H1 (cell line): ENCODE data around the gene HSDL2. TPM values are rescaled to one million over a fixed set of nuclear protein-coding genes. Genes with fewer than 3 reads are reported as not detected.

Experiments used
- CTCF ChIA-PET: fragments of 300-600 bp; sonication (Branson Sonifier 250); formaldehyde crosslinking; loops from one replicate; lab custom pipeline; 2021; ENCODE audit not compliant: partially characterized antibody; lab: Charles Lee
- POLR2A ChIA-PET: fragments of 300-600 bp; sonication (Branson Sonifier 250); formaldehyde crosslinking; loops from one replicate; lab custom pipeline; 2021; ENCODE audit warnings: inconsistent platforms; ENCODE audit not compliant: partially characterized antibody; lab: Charles Lee
- DNase-seq, 2 experiments: peaks; one replicate each; pipeline versions ENCODE4 v3.0.0 to v3.0.0-alpha.2; 2010 to 2022; ENCODE audit warnings: low spot score in 2 of 2, low read depth in 1 of 2, mixed read lengths in 1 of 2
- FAIRE-seq: peaks from 2 replicates; lab custom pipeline; 2011; peaks lifted over from hg19 to GRCh38; lab: Jason Lieb, UNC
- H2AFZ ChIP-seq: 2 replicates; pipeline ENCODE4 v1.8.1; 2012; ENCODE audit warnings: low read length, inconsistent platforms
- H2AK5ac ChIP-seq: 2 replicates; pipeline ENCODE4 v1.6.1; 2013; ENCODE audit warnings: low read depth, low read length
- H2BK120ac ChIP-seq: replicated peaks from 2 replicates; pipeline ENCODE3; 2013; ENCODE audit warnings: low read depth, low read length, inconsistent platforms
- H2BK12ac ChIP-seq: 2 replicates; pipeline ENCODE4 v1.6.1; 2013; ENCODE audit warnings: low read depth, low read length
- H2BK15ac ChIP-seq: 2 replicates; pipeline ENCODE4 v1.6.1; 2013; ENCODE audit warnings: low read length
- H2BK20ac ChIP-seq: 2 replicates; pipeline ENCODE4 v1.6.1; 2013; ENCODE audit warnings: low read length
- H2BK5ac ChIP-seq: 2 replicates; pipeline ENCODE4 v1.6.1; 2013; ENCODE audit warnings: low read depth, low read length
- H3K14ac ChIP-seq: 2 replicates; pipeline ENCODE4 v1.6.1; 2013; ENCODE audit warnings: inconsistent platforms; ENCODE audit not compliant: insufficient read length
- H3K18ac ChIP-seq: 2 replicates; pipeline ENCODE4 v1.6.1; 2013; ENCODE audit warnings: low read length; ENCODE audit errors: extremely low read depth
- H3K23ac ChIP-seq: 2 replicates; pipeline ENCODE4 v1.6.1; 2013; ENCODE audit warnings: inconsistent platforms; ENCODE audit not compliant: insufficient read length
- H3K23me2 ChIP-seq: 2 replicates; pipeline ENCODE4 v1.6.1; 2013; ENCODE audit warnings: low read depth, low read length
- H3K27ac ChIP-seq: 2 replicates; pipeline ENCODE4 v1.6.1; 2011; ENCODE audit warnings: low read depth, low read length, inconsistent platforms
- H3K27me3 ChIP-seq, 4 experiments: replicated peaks in 1 of 4; 1 replicate in 1 of 4; 2 replicates in 3 of 4; pipeline versions ENCODE4 v1.6.1 to v1.8.1; 2011 to 2013; ENCODE audit warnings: low read length in 3 of 4, mild to moderate bottlenecking in 3 of 4, inconsistent platforms in 2 of 4, mixed read lengths in 2 of 4, moderate library complexity in 1 of 4; ENCODE audit not compliant: control insufficient read depth in 3 of 4, insufficient read depth in 3 of 4; ENCODE audit errors: extremely low read depth in 1 of 4
- H3K36me3 ChIP-seq, 4 experiments: 2 replicates each; pipeline versions ENCODE4 v1.6.1 to v1.8.1; 2011 to 2013; ENCODE audit warnings: mild to moderate bottlenecking in 4 of 4, low read length in 3 of 4, moderate library complexity in 2 of 4, control low read depth in 1 of 4, inconsistent platforms in 1 of 4; ENCODE audit not compliant: insufficient read depth in 4 of 4, control insufficient read depth in 2 of 4
- H3K4ac ChIP-seq: replicated peaks from 2 replicates; pipeline ENCODE3; 2013; ENCODE audit warnings: low read length, low read depth, mixed read lengths, inconsistent platforms; ENCODE audit not compliant: insufficient read length
- H3K4me1 ChIP-seq, 4 experiments: replicated peaks in 1 of 4; 1 replicate in 1 of 4; 2 replicates in 3 of 4; pipeline versions ENCODE4 v1.6.1 to v1.8.1; 2011 to 2013; ENCODE audit warnings: low read length in 3 of 4, inconsistent platforms in 2 of 4, mixed read lengths in 1 of 4; ENCODE audit not compliant: insufficient read depth in 4 of 4, control insufficient read depth in 3 of 4
- H3K4me2 ChIP-seq, 2 experiments: 2 replicates each; pipeline versions ENCODE4 v1.6.1 to v1.8.1; 2011 to 2013; ENCODE audit warnings: low read depth in 2 of 2, low read length in 2 of 2, control low read depth in 1 of 2, inconsistent platforms in 1 of 2, mild to moderate bottlenecking in 1 of 2; ENCODE audit not compliant: insufficient read depth in 1 of 2
- H3K4me3 ChIP-seq, 4 experiments: fragments of 200-600, 300-600 bp in 1 of 4; sonication (generic), shearing (Covaris generic), sonication (Bioruptor Twin) in 1 of 4; 2 replicates each; pipeline versions ENCODE4 v1.5.1 to v1.8.1; 2011 to 2016; ENCODE audit warnings: low read length in 4 of 4, low read depth in 3 of 4, control low read depth in 2 of 4, inconsistent platforms in 2 of 4, mild to moderate bottlenecking in 2 of 4, mixed read lengths in 1 of 4, moderate library complexity in 1 of 4; ENCODE audit not compliant: insufficient read depth in 2 of 4; ENCODE audit errors: extremely low read depth in 1 of 4
- H3K56ac ChIP-seq: replicated peaks from 2 replicates; pipeline ENCODE3; 2013; ENCODE audit warnings: low read depth, mild to moderate bottlenecking, mixed read lengths, low read length, inconsistent platforms; ENCODE audit not compliant: insufficient read length
- H3K79me1 ChIP-seq: 2 replicates; pipeline ENCODE4 v1.6.1; 2013; ENCODE audit warnings: low read depth, low read length, control low read depth
- H3K79me2 ChIP-seq, 2 experiments: 2 replicates each; pipeline versions ENCODE4 v1.6.1 to v1.8.1; 2012 to 2013; ENCODE audit warnings: low read length in 2 of 2, mild to moderate bottlenecking in 2 of 2, inconsistent platforms in 1 of 2; ENCODE audit not compliant: insufficient read depth in 2 of 2, control insufficient read depth in 1 of 2
- H3K9ac ChIP-seq, 4 experiments: replicated peaks in 1 of 4; 1 replicate in 1 of 4; 2 replicates in 3 of 4; pipeline versions ENCODE4 v1.6.1 to v1.8.1; 2011 to 2013; ENCODE audit warnings: low read depth in 3 of 4, low read length in 3 of 4, control low read depth in 2 of 4, mild to moderate bottlenecking in 2 of 4, moderate library complexity in 2 of 4, inconsistent platforms in 1 of 4; ENCODE audit errors: extremely low read depth in 1 of 4
- H3K9me3 ChIP-seq, 2 experiments: 2 replicates each; pipeline versions ENCODE4 v1.6.1 to v1.8.1; 2012 to 2013; ENCODE audit warnings: mild to moderate bottlenecking in 2 of 2, moderate library complexity in 2 of 2, control low read depth in 1 of 2, inconsistent platforms in 1 of 2, low read depth in 1 of 2, low read length in 1 of 2, mixed read lengths in 1 of 2; ENCODE audit not compliant: insufficient read depth in 2 of 2
- H4K20me1 ChIP-seq, 2 experiments: replicated peaks in 1 of 2; 2 replicates each; pipeline versions ENCODE3 to v1.8.1; 2011 to 2013; ENCODE audit warnings: inconsistent platforms in 2 of 2, low read length in 2 of 2, mild to moderate bottlenecking in 1 of 2; ENCODE audit not compliant: insufficient read depth in 2 of 2, control insufficient read depth in 1 of 2
- H4K5ac ChIP-seq: 2 replicates; pipeline ENCODE4 v1.6.1; 2013; ENCODE audit warnings: low read length, low read depth, mixed read lengths, inconsistent platforms; ENCODE audit not compliant: insufficient read length
- H4K8ac ChIP-seq: 2 replicates; pipeline ENCODE4 v1.8.0; 2013; ENCODE audit warnings: mild to moderate bottlenecking, moderate library complexity, low read length, inconsistent platforms; ENCODE audit not compliant: insufficient read depth; ENCODE audit errors: extremely low read depth
- H4K91ac ChIP-seq: replicated peaks from 2 replicates; pipeline ENCODE3; 2013; ENCODE audit warnings: low read length, mixed read lengths, inconsistent platforms; ENCODE audit not compliant: insufficient read length
- BCL11A ChIP-seq, 2 experiments: IDR thresholded peaks; one replicate each; pipeline ENCODE4 v1.6.1; 2011; ENCODE audit warnings: low read depth in 2 of 2, low read length in 2 of 2, mild to moderate bottlenecking in 2 of 2
- CBX8 ChIP-seq: fragments of 300-800, 300-1000 bp; sonication (generic); IDR thresholded peaks from 2 replicates; pipeline ENCODE4 v1.7.1; 2016; ENCODE audit warnings: low read depth, low read length, borderline replicate concordance
- CHD1 ChIP-seq: IDR thresholded peaks from 2 replicates; pipeline ENCODE4 v1.6.1; 2012; ENCODE audit warnings: low read depth, low read length, improper control_type of control experiment
- CTBP2 ChIP-seq: IDR thresholded peaks from 2 replicates; pipeline ENCODE4 v1.7.0; 2011; ENCODE audit warnings: borderline replicate concordance, mild to moderate bottlenecking, moderate library complexity, mixed read lengths, low read length; ENCODE audit not compliant: insufficient read depth, insufficient read length
- CTCF ChIP-seq, 3 experiments: IDR thresholded peaks; 1 replicate in 2 of 3; 2 replicates in 1 of 3; pipeline versions ENCODE4 v1.5.1 to v1.6.1; 2011; ENCODE audit warnings: low read length in 3 of 3, mild to moderate bottlenecking in 3 of 3, inconsistent platforms in 2 of 3, low read depth in 1 of 3, moderate library complexity in 1 of 3; ENCODE audit not compliant: insufficient read depth in 1 of 3; ENCODE audit errors: control extremely low read depth in 1 of 3
- KDM4A ChIP-seq: IDR thresholded peaks from one replicate; pipeline ENCODE4 v1.7.1; 2012; ENCODE audit warnings: low read depth, mild to moderate bottlenecking, moderate library complexity, low read length, inconsistent platforms; ENCODE audit not compliant: severe bottlenecking
- MAX ChIP-seq: IDR thresholded peaks from 2 replicates; pipeline ENCODE4 v1.6.1; 2012; ENCODE audit warnings: inconsistent platforms
- PHF8 ChIP-seq: fragments of 200-600 bp; sonication (generic); conservative IDR thresholded peaks from 2 replicates; pipeline ENCODE4 v1.7.1; 2012; ENCODE audit warnings: low read depth, mild to moderate bottlenecking, inconsistent platforms, low read length, moderate library complexity
- SP1 ChIP-seq: IDR thresholded peaks from 2 replicates; pipeline ENCODE4 v1.6.1; 2011; ENCODE audit warnings: low read depth, low read length
- SP2 ChIP-seq: IDR thresholded peaks from 2 replicates; pipeline ENCODE4 v1.6.1; 2012; ENCODE audit warnings: mild to moderate bottlenecking, low read length, inconsistent platforms
- TBP ChIP-seq: IDR thresholded peaks from 2 replicates; pipeline ENCODE4 v1.6.1; 2011; ENCODE audit warnings: low read depth, low read length, improper control_type of control experiment
- TEAD4 ChIP-seq: IDR thresholded peaks from 2 replicates; pipeline ENCODE4 v1.6.1; 2012; ENCODE audit warnings: low read depth, low read length, inconsistent platforms, mixed read lengths
- WGBS, 2 experiments: shearing (Covaris generic) in 1 of 2; methylation state at CpG; one replicate each; pipeline versions ENCODE4 v1.1.6 to v1.1.7; 2013 to 2015; ENCODE audit warnings: low lambda C conversion rate in 2 of 2, mixed read lengths in 2 of 2, inconsistent platforms in 1 of 2, low coverage in 1 of 2, missing lambda C conversion rate in 1 of 2; ENCODE audit not compliant: insufficient replicate concordance in 2 of 2, insufficient coverage in 1 of 2, insufficient read length in 1 of 2; ENCODE audit errors: extremely low coverage in 1 of 2, missing lambda C conversion rate in 1 of 2; 5-methylcytosine and 5-hydroxymethylcytosine counted together
- polyA plus RNA-seq, 7 experiments: library from polyadenylated mRNA; depleted of rRNA in 3 of 7; stranded (reverse) in 5 of 7; unstranded in 2 of 7; fragments of >200 nt in 5 of 7; fragments of 200-250 nt in 2 of 7; gene quantifications; 1 replicate in 5 of 7; 2 replicates in 1 of 7; 4 replicates in 1 of 7; pipeline versions ENCODE4 v1.2.1 to v1.2.3, GENCODE V29; 2011 to 2013; ENCODE audit warnings: missing spikeins in 2 of 7, mixed read lengths in 2 of 7
- total RNA-seq: library from RNA; stranded (reverse); fragmentation: NEBNext Ultra II Directional; extraction: Animal tissue kit (Norgen Biotek cat#: 25700); gene quantifications from 2 replicates; pipeline ENCODE4 v1.2.1, GENCODE V29; 2021

HSDL2 gene
- total and polyA plus RNA-seq, 2 of the 8 experiments (the other 6 are each of a cell fraction or from before 2014, with no cell fraction given) = 6.6 to 15.4 TPM

DNA sequence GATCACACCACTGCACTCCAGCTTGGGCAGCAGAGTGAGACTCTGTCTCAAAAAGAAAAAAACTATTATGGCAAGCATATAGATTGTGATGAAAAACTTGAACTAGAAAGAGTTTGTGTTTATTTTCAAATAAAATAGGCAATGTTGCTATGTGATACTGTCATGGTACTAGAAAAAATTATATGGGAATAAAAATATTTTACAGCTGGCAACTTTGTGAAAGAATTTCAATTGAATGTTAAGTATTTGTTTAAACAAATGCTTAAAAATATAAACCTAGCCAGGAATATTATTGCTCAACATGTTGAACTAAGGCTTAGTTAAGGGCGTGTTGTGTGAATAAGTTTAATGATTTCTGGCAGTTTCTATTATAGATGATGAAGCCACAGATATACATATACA, 31.7 kb downstream of the HSDL2 start:
- Histone ChIP-seq H3K9ac (no peak overlapping the region), H4K8ac (no peak overlapping the region), H2BK20ac (no peak overlapping the region), H3K4me1 (no peaks in the 10 kb centered on the region; a peak in 1 of 7 replicates), H3K79me1 (no peaks in the 10 kb centered on the region), H2BK120ac (no peak overlapping the region), H4K20me1 (no peaks in the 10 kb centered on the region), H4K91ac (no peak overlapping the region), H4K5ac (no peak overlapping the region), H3K18ac (no peak overlapping the region), H3K4me2 (no peak overlapping the region), H3K56ac (no peak overlapping the region), H2AFZ (no peak overlapping the region), H3K23me2 (0 out of 2 replicates have a peak, but pooled peaks cover 1% of the 10 kb centered on the region), H3K4me3 (no peak overlapping the region), H2AK5ac (no peak overlapping the region), H3K27ac (no peak overlapping the region), H3K36me3 (peaks cover 0 to 11% (median 0%) of the 10 kb centered on the region in 4 experiments; a peak in 3 of 8 replicates), H2BK5ac (no peak overlapping the region), H2BK12ac (no peak overlapping the region), H3K4ac (no peak overlapping the region), H2BK15ac (no peak overlapping the region), H3K27me3 (no peaks in the 10 kb centered on the region), H3K79me2 (no peaks in the 10 kb centered on the region), H3K9me3 (no peaks in the 10 kb centered on the region), H3K14ac (no peak overlapping the region), H3K23ac (no peak overlapping the region)
- ChIA-PET CTCF (no interaction called here), POLR2A (interaction anchor here (1.9 kb wide), 1 partner anchor 31 kb away, joined by 4 read pairs; the partner anchor contains the start of gene HSDL2)
- WGBS, 2 experiments = 87% methylated on average over 1 of the region's 1 CpG; no CpG with 5 or more reads in 1 of the 2 experiments
- DNase-seq (no peak), FAIRE-seq (no peak)
- TF ChIP-seq BCL11A (IDR thresholded peaks at IDR 0.05; ENCODE audit: low read depth in 2 of 2, low read length in 2 of 2) = no peak
- no peak for TF ChIP-seq SP2
- no peak for TF ChIP-seq MAX
- TF ChIP-seq PHF8 = no peak
- no peak for TF ChIP-seq SP1
- TF ChIP-seq CHD1 = no peak
- TF ChIP-seq CTCF (IDR thresholded peaks at IDR 0.05; ENCODE audit: control extremely low read depth in 1 of 3, insufficient read depth in 1 of 3, low read depth in 1 of 3, low read length in 3 of 3) = no peak
- TF ChIP-seq TBP = no peak
- no peak for TF ChIP-seq TEAD4
- no peak for TF ChIP-seq KDM4A
- TF ChIP-seq CBX8 = no peak
- TF ChIP-seq CTBP2 = no peak
